Suprapubic skin (tissue), 4 donors: ENCODE results near the gene YIPF3.

Experiments used
- POLR2A ChIP-seq, 2 donors: fragments of 450-650 bp; IDR thresholded peaks; one replicate each; pipeline ENCODE4 v1.6.1; 2017; ENCODE audit warnings: antibody characterized with exemption in 2 of 2, mild to moderate bottlenecking in 2 of 2, moderate library complexity in 2 of 2
- POLR2AphosphoS5 ChIP-seq, 3 donors: sonication (generic); formaldehyde crosslinking; IDR thresholded peaks; one replicate each; pipeline ENCODE4 v1.6.1; 2017; ENCODE audit warnings: antibody characterized with exemption in 3 of 3
- TF ChIP-seq, protein P1 (sequence below), 2 donors: fragments of 200-600 bp in 1 of 2; fragments of 450-650 bp in 1 of 2; sonication (generic) in 1 of 2; IDR thresholded peaks; one replicate each; pipeline ENCODE4 v1.5.1; 2016 to 2019; ENCODE audit warnings: antibody characterized with exemption in 2 of 2, mild to moderate bottlenecking in 1 of 2, moderate library complexity in 1 of 2

DNA sequence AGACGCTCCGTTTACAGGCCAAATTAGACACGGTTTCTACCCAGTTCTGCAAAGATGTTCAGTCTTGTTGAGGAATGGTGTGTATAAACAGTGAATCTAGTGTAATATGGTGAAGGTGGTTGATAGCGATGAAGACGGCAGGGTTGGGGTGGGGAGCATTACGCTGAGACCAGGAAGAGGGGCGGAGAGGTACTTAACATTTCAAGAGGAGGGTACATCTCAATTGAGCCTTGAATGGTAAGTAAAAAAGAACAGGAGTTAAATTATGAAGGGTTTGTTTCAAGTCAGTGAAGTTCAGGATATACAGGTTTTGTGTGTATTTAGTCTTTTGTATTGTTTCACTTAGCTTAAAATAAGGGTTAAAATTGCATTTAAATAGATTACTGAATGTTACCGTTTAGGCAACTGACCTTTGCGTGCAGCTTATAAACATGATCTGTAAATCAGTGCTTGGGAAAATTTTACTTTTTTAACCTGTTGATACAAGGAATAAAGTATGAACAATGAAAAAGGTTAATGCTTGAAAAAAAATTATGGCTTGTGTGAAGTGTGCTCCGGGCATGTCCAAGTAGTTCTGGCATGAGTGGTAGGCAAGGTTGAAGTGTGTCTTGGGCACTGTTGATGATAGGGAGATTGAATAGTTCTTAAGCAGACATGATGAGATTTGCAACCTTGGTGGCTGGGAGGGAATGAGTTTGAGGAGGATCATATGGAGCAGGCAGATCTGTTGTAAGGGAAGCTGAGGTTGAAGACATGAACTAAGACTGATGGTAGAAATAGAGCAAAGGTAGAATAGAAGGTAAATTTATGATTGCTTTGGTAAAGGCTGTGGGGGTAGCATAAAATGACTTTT, 1.0 kb upstream of the YIPF3 start:
- TF ChIP-seq, protein P1, sequence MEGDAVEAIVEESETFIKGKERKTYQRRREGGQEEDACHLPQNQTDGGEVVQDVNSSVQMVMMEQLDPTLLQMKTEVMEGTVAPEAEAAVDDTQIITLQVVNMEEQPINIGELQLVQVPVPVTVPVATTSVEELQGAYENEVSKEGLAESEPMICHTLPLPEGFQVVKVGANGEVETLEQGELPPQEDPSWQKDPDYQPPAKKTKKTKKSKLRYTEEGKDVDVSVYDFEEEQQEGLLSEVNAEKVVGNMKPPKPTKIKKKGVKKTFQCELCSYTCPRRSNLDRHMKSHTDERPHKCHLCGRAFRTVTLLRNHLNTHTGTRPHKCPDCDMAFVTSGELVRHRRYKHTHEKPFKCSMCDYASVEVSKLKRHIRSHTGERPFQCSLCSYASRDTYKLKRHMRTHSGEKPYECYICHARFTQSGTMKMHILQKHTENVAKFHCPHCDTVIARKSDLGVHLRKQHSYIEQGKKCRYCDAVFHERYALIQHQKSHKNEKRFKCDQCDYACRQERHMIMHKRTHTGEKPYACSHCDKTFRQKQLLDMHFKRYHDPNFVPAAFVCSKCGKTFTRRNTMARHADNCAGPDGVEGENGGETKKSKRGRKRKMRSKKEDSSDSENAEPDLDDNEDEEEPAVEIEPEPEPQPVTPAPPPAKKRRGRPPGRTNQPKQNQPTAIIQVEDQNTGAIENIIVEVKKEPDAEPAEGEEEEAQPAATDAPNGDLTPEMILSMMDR (IDR thresholded peaks at IDR 0.05): no peak
- TF ChIP-seq POLR2A (IDR thresholded peaks at IDR 0.05): no peak
- no peak for TF ChIP-seq POLR2AphosphoS5 (IDR thresholded peaks at IDR 0.05)
